HepG2 (cell line): ENCODE data around the gene SGMS1. TPM values are rescaled to one million over a fixed set of nuclear protein-coding genes. Genes with fewer than 3 reads are reported as not detected.

Experiments used
- AGO2 ChIP-seq: fragments of 200-400 bp; formaldehyde crosslinking; optimal IDR thresholded peaks from 2 replicates; pipeline ENCODE3; 2017; ENCODE audit warnings: mild to moderate bottlenecking, low read depth, low read length, moderate library complexity
- HMG20A ChIP-seq: IDR thresholded peaks from 2 replicates; pipeline ENCODE4 v1.6.1; 2016; ENCODE audit warnings: borderline replicate concordance
- MAFK ChIP-seq, 2 experiments: IDR thresholded peaks in 1 of 2; conservative IDR thresholded peaks in 1 of 2; 2 replicates each; pipeline ENCODE4 v1.6.1; 2011; ENCODE audit warnings: improper control_type of control experiment in 2 of 2, low read length in 2 of 2
- RAD21 ChIP-seq: fragments of 450-650 bp; formaldehyde crosslinking; IDR thresholded peaks from 2 replicates; pipeline ENCODE4 v1.5.0; 2020; ENCODE audit warnings: mild to moderate bottlenecking
- RBAK ChIP-seq: sonication (generic); formaldehyde crosslinking; IDR thresholded peaks from 2 replicates; pipeline ENCODE4 v1.5.1; 2020; ENCODE audit warnings: mild to moderate bottlenecking, missing genetic modification reagents
- SIN3B ChIP-seq: fragments of 150-350 bp; IDR thresholded peaks from 2 replicates; pipeline ENCODE4 v1.6.1; 2014; ENCODE audit warnings: low read length
- TARDBP ChIP-seq: sonication (generic); formaldehyde crosslinking; IDR thresholded peaks from 2 replicates; pipeline ENCODE4 v1.8.0; 2022; ENCODE audit warnings: mild to moderate bottlenecking, missing genetic modification reagents
- TCF12 ChIP-seq, 2 experiments: fragments of 450-650 bp in 1 of 2; sonication (generic) in 1 of 2; formaldehyde crosslinking in 1 of 2; IDR thresholded peaks; 2 replicates each; pipeline versions ENCODE4 v1.6.1 to v1.8.0; 2017 to 2022; ENCODE audit warnings: antibody characterized with exemption in 1 of 2, mild to moderate bottlenecking in 1 of 2, missing genetic modification reagents in 1 of 2, moderate library complexity in 1 of 2
- ZFP62 ChIP-seq: sonication (generic); formaldehyde crosslinking; IDR thresholded peaks from 2 replicates; pipeline ENCODE4 v1.4.0; 2020; ENCODE audit warnings: missing genetic modification reagents
- ZNF180 ChIP-seq: sonication (generic); formaldehyde crosslinking; IDR thresholded peaks from 2 replicates; pipeline ENCODE4 v1.4.0; 2020; ENCODE audit warnings: low read depth, missing genetic modification reagents, borderline replicate concordance
- ZNF256 ChIP-seq: sonication (generic); formaldehyde crosslinking; conservative IDR thresholded peaks from 2 replicates; pipeline ENCODE4 v1.4.0; 2020; ENCODE audit warnings: missing genetic modification reagents
- ZNF605 ChIP-seq: sonication (generic); formaldehyde crosslinking; IDR thresholded peaks from 2 replicates; pipeline ENCODE4 v1.8.0; 2022; ENCODE audit warnings: mild to moderate bottlenecking, missing genetic modification reagents
- ZNF646 ChIP-seq: sonication (generic); formaldehyde crosslinking; IDR thresholded peaks from 2 replicates; pipeline ENCODE4 v1.9.0; 2021; ENCODE audit warnings: mild to moderate bottlenecking, missing genetic modification reagents
- polyA plus RNA-seq, 8 experiments: library from polyadenylated mRNA; depleted of rRNA in 3 of 8; stranded (reverse) in 7 of 8; unstranded in 1 of 8; fragments of >200 nt; fragmentation: Illumina TruSeq in 4 of 8; extraction: Trizol in 4 of 8; gene quantifications; 2 replicates each; pipeline versions ENCODE4 v1.2.1 to v1.2.3, GENCODE V29; 2011 to 2016; ENCODE audit warnings: low read depth in 4 of 8, missing spikeins in 1 of 8, mixed read lengths in 1 of 8; ENCODE audit not compliant: insufficient read depth in 1 of 8
- total RNA-seq, 5 experiments: library from RNA; depleted of rRNA; stranded (reverse); fragments of >200 nt; fragmentation: Illumina TruSeq; extraction: Trizol; gene quantifications; 2 replicates each; pipeline ENCODE4 v1.2.3, GENCODE V29; 2016; ENCODE audit warnings: low read depth in 1 of 5
- TF ChIP-seq, protein P1 (sequence below): sonication (generic); formaldehyde crosslinking; IDR thresholded peaks from 2 replicates; pipeline ENCODE4 v1.4.0; 2020; ENCODE audit warnings: missing genetic modification reagents, mild to moderate bottlenecking, borderline replicate concordance
- TF ChIP-seq, protein P2 (sequence below): IDR thresholded peaks from 2 replicates; pipeline ENCODE4 v1.4.0; 2020; ENCODE audit warnings: mild to moderate bottlenecking, missing genetic modification reagents
- TF ChIP-seq, protein P3 (sequence below): sonication (generic); formaldehyde crosslinking; IDR thresholded peaks from 2 replicates; pipeline ENCODE4 v1.5.0; 2020; ENCODE audit warnings: missing genetic modification reagents
- TF ChIP-seq, protein P4 (sequence below): IDR thresholded peaks from 2 replicates; pipeline ENCODE4 v1.6.1; 2016; ENCODE audit warnings: control low read depth

Gene SGMS1
- total and polyA plus RNA-seq, 2 of the 13 experiments (the other 11 are each of a cell fraction or from before 2014, with no cell fraction given): 6.5 to 15.1 TPM

DNA sequence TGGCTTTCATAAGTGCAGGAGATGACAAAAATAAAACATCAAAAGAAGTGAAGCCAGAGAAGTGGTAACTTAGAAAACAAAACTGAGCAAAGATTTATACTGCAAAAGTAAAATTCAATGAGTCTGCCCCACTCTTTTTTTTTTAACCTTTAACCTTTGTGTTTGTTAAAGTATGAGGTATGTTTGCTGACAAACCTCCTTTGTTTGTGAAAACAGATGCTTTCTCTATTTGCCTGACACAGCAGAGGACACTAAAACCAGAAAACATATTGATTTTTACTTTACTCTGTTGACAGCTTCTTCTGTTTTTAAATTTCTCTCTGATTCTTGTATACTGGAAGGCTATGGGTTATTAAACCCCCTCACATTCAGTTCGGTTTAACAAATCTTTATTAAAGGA is 57.6 kb downstream of the SGMS1 start (continued):
- TF ChIP-seq, protein P1, sequence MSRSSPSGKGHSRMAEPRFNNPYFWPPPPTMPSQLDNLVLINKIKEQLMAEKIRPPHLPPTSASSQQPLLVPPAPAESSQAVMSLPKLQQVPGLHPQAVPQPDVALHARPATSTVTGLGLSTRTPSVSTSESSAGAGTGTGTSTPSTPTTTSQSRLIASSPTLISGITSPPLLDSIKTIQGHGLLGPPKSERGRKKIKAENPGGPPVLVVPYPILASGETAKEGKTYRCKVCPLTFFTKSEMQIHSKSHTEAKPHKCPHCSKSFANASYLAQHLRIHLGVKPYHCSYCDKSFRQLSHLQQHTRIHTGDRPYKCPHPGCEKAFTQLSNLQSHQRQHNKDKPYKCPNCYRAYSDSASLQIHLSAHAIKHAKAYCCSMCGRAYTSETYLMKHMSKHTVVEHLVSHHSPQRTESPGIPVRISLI (CRISPR knock-in tag): peak; percentile 84; the same call in 1 of the 2 replicates
- TF ChIP-seq ZNF646 (CRISPR knock-in tag): no peak
- TF ChIP-seq, protein P2, sequence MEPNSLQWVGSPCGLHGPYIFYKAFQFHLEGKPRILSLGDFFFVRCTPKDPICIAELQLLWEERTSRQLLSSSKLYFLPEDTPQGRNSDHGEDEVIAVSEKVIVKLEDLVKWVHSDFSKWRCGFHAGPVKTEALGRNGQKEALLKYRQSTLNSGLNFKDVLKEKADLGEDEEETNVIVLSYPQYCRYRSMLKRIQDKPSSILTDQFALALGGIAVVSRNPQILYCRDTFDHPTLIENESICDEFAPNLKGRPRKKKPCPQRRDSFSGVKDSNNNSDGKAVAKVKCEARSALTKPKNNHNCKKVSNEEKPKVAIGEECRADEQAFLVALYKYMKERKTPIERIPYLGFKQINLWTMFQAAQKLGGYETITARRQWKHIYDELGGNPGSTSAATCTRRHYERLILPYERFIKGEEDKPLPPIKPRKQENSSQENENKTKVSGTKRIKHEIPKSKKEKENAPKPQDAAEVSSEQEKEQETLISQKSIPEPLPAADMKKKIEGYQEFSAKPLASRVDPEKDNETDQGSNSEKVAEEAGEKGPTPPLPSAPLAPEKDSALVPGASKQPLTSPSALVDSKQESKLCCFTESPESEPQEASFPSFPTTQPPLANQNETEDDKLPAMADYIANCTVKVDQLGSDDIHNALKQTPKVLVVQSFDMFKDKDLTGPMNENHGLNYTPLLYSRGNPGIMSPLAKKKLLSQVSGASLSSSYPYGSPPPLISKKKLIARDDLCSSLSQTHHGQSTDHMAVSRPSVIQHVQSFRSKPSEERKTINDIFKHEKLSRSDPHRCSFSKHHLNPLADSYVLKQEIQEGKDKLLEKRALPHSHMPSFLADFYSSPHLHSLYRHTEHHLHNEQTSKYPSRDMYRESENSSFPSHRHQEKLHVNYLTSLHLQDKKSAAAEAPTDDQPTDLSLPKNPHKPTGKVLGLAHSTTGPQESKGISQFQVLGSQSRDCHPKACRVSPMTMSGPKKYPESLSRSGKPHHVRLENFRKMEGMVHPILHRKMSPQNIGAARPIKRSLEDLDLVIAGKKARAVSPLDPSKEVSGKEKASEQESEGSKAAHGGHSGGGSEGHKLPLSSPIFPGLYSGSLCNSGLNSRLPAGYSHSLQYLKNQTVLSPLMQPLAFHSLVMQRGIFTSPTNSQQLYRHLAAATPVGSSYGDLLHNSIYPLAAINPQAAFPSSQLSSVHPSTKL (CRISPR knock-in tag): peak; percentile 91
- TF ChIP-seq HMG20A: peak; percentile 71; the same call in 1 of the 2 replicates
- no peak for TF ChIP-seq TCF12 (IDR thresholded peaks at IDR 0.05)
- peak; percentile 43; the same call in 1 of the 2 replicates for TF ChIP-seq TCF12 (CRISPR knock-in tag; IDR thresholded peaks at IDR 0.05)
- TF ChIP-seq, protein P3, sequence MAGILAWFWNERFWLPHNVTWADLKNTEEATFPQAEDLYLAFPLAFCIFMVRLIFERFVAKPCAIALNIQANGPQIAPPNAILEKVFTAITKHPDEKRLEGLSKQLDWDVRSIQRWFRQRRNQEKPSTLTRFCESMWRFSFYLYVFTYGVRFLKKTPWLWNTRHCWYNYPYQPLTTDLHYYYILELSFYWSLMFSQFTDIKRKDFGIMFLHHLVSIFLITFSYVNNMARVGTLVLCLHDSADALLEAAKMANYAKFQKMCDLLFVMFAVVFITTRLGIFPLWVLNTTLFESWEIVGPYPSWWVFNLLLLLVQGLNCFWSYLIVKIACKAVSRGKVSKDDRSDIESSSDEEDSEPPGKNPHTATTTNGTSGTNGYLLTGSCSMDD (CRISPR knock-in tag): no peak
- no peak; the same call in 1 of the 2 replicates for TF ChIP-seq TARDBP (CRISPR knock-in tag)
- TF ChIP-seq MAFK (conservative IDR thresholded peaks at IDR 0.05 in 1 of 2, IDR thresholded peaks at IDR 0.05 in 1 of 2; ENCODE audit: low read length in 2 of 2): peak; percentile 31 to 65; a peak in 3 of 4 replicates
- TF ChIP-seq, protein P4, sequence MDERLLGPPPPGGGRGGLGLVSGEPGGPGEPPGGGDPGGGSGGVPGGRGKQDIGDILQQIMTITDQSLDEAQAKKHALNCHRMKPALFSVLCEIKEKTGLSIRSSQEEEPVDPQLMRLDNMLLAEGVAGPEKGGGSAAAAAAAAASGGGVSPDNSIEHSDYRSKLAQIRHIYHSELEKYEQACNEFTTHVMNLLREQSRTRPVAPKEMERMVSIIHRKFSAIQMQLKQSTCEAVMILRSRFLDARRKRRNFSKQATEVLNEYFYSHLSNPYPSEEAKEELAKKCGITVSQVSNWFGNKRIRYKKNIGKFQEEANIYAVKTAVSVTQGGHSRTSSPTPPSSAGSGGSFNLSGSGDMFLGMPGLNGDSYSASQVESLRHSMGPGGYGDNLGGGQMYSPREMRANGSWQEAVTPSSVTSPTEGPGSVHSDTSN (CRISPR knock-in tag): no peak
- TF ChIP-seq ZNF256 (CRISPR knock-in tag): no peak
- no peak for TF ChIP-seq RAD21 (CRISPR knock-in tag)
- no peak for TF ChIP-seq ZNF180
- TF ChIP-seq ZFP62 (CRISPR knock-in tag): no peak
- no peak for TF ChIP-seq AGO2
- no peak for TF ChIP-seq RBAK (CRISPR knock-in tag)
- no peak for TF ChIP-seq SIN3B
- no peak for TF ChIP-seq ZNF605 (CRISPR knock-in tag)
